ENCODE results near the gene CDK2. TPM values are rescaled to one million over a fixed set of nuclear protein-coding genes. Genes with fewer than 3 reads are reported as not detected.

Gene CDK2
- total and polyA plus RNA-seq, 7 donors = 5.1 to 13.9 (median 8.4) TPM

- Histone ChIP-seq H3K36me3 (ENCODE audit: insufficient read depth in 1 of 2, low read depth in 1 of 2) (peaks cover 3 to 25% of the 10 kb centered on the region in 2 donors), H3K27me3 (ENCODE audit: insufficient read depth in 3 of 3, low read length in 2 of 3) (no peaks in the 10 kb centered on the region), H3K4me3 (no peak overlapping the region), H3K27ac (no peak overlapping the region), H3K4me1 (no peaks in the 10 kb centered on the region), H3K9me3 (no peaks in the 10 kb centered on the region)
- DNase-seq (no peak), ATAC-seq (no peak)
- intact Hi-C loops (cut with DNase I) = no loop called here
- TF ChIP-seq, protein P1, sequence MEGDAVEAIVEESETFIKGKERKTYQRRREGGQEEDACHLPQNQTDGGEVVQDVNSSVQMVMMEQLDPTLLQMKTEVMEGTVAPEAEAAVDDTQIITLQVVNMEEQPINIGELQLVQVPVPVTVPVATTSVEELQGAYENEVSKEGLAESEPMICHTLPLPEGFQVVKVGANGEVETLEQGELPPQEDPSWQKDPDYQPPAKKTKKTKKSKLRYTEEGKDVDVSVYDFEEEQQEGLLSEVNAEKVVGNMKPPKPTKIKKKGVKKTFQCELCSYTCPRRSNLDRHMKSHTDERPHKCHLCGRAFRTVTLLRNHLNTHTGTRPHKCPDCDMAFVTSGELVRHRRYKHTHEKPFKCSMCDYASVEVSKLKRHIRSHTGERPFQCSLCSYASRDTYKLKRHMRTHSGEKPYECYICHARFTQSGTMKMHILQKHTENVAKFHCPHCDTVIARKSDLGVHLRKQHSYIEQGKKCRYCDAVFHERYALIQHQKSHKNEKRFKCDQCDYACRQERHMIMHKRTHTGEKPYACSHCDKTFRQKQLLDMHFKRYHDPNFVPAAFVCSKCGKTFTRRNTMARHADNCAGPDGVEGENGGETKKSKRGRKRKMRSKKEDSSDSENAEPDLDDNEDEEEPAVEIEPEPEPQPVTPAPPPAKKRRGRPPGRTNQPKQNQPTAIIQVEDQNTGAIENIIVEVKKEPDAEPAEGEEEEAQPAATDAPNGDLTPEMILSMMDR (IDR thresholded peaks at IDR 0.05) = no peak
- 94 to 95% (median 94%) methylated on average over 2 of the region's 2 CpGs for WGBS, 3 donors
Measured at GRCh38 chr12:56011509-56012090, 45.0 kb downstream of the CDK2 start.

- Histone ChIP-seq H3K36me3 (ENCODE audit: insufficient read depth in 1 of 2, low read depth in 1 of 2) (peaks cover 3 to 31% of the 10 kb centered on the region in 2 donors), H3K4me3 (no peak overlapping the region), H3K27me3 (ENCODE audit: insufficient read depth in 3 of 3, low read length in 2 of 3) (no peaks in the 10 kb centered on the region), H3K9me3 (no peaks in the 10 kb centered on the region), H3K27ac (no peak overlapping the region), H3K4me1 (no peaks in the 10 kb centered on the region)
- intact Hi-C loops (cut with DNase I) = no loop called here
- WGBS, 3 donors = 88 to 96% (median 92%) methylated on average over 5 of the region's 5 CpGs
- DNase-seq (no peak), ATAC-seq (no peak)
- TF ChIP-seq, protein P1 (IDR thresholded peaks at IDR 0.05) = no peak
Measured at GRCh38 chr12:56013482-56013881, 46.9 kb downstream of the CDK2 start.

DNA sequence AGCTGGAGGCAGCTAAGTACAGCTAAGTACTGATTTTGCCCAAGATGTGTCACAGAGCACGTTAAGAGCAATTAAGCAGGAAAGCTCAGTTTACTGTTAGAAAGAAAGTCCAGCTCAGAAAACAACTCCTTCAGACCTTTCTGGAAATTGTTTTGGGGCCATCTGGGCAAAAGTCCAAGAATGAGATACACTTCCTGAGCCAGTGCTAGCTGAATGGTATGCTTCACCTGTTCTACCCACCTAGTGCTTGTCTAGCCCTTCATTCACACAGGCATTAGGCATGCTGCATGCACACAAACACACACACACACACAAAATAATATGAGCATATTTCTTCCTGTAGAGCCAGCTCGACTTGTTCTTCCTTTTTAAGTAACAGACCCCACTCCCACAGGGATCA, 47.6 kb downstream of the CDK2 start:
- H3K9me3 ChIP-seq = no peaks in the 10 kb centered on the region
- no peak overlapping the region for H3K27ac ChIP-seq
- DNase-seq = no peak
- H3K36me3 ChIP-seq (ENCODE audit: insufficient read depth in 1 of 2, low read depth in 1 of 2) = peaks cover 3 to 37% of the 10 kb centered on the region in 2 donors
- WGBS, 3 donors = 51 to 61% (median 58%) methylated on average over 2 of the region's 2 CpGs
- no peaks in the 10 kb centered on the region for H3K27me3 ChIP-seq (ENCODE audit: insufficient read depth in 3 of 3, low read length in 2 of 3)
- no peak for ATAC-seq
- TF ChIP-seq, protein P1 (IDR thresholded peaks at IDR 0.05) = no peak
- intact Hi-C loops (cut with DNase I) = no loop called here
- no peak overlapping the region for H3K4me3 ChIP-seq
- no peaks in the 10 kb centered on the region for H3K4me1 ChIP-seq

DNA sequence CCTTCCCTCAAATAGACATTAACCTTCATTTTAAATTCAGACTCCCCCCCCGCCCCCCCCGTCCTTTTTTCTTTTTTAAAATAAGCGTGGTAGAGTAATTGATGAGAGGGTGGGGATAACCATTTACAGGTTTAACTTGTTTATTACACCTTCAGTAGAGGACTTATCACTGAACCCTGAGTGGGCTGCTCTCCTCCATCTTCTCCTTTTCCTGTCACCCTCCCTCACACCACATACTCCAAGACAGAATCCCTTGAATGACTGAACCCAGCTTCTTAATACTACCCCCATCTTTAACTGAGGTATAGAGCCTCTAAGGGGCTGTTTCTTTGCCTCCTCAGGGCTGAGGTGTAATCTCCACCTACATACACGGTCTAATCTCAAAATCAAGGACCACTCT, 50.6 kb downstream of the CDK2 start:
- ATAC-seq (no peak), DNase-seq (no peak)
- TF ChIP-seq, protein P1 (IDR thresholded peaks at IDR 0.05) = no peak
- H3K27ac ChIP-seq = no peak overlapping the region
- H3K4me3 ChIP-seq = no peak overlapping the region
- H3K27me3 ChIP-seq (ENCODE audit: insufficient read depth in 3 of 3, low read length in 2 of 3) = no peaks in the 10 kb centered on the region
- H3K36me3 ChIP-seq (ENCODE audit: insufficient read depth in 1 of 2, low read depth in 1 of 2) = peaks cover 3 to 37% of the 10 kb centered on the region in 2 donors
- 90 to 94% (median 91%) methylated on average over 4 of the region's 4 CpGs for WGBS, 3 donors
- no peaks in the 10 kb centered on the region for H3K9me3 ChIP-seq
- no peaks in the 10 kb centered on the region for H3K4me1 ChIP-seq
- intact Hi-C loops (cut with DNase I) = no loop called here

GRCh38 chr12:56018356-56018755, 51.7 kb downstream of the CDK2 start:
- WGBS, 3 donors = 96 to 100% (median 100%) methylated on average over 1 of the region's 1 CpG
- Histone ChIP-seq H3K4me1 (no peaks in the 10 kb centered on the region), H3K9me3 (no peaks in the 10 kb centered on the region), H3K27ac (no peak overlapping the region), H3K27me3 (ENCODE audit: insufficient read depth in 3 of 3, low read length in 2 of 3) (no peaks in the 10 kb centered on the region), H3K4me3 (no peak overlapping the region), H3K36me3 (ENCODE audit: insufficient read depth in 1 of 2, low read depth in 1 of 2) (peaks cover 3 to 29% of the 10 kb centered on the region in 2 donors)
- no peak for DNase-seq
- TF ChIP-seq, protein P1 (IDR thresholded peaks at IDR 0.05) = no peak
- no peak for ATAC-seq
- intact Hi-C loops (cut with DNase I) = no loop called here

Measured in psoas muscle (tissue), 8 donors.